Activated T-cell treated with anti-CD3 and anti-CD28 coated beads, Interleukin-2, amount 50 U/mL, for 4 hours (primary cell): ENCODE results near the gene CENPV. TPM values are rescaled to one million over a fixed set of nuclear protein-coding genes. Genes with fewer than 3 reads are reported as not detected.

Experiments
- total RNA-seq, 3 donors: library from RNA; stranded (reverse); gene quantifications; one replicate each; pipeline ENCODE4 v1.2.1, GENCODE V29; 2021

The CENPV gene
- total RNA-seq, 3 donors from 2014 or later, result 78.4 to 122 (median 103) TPM

Other genes starting within 250 kb of the CENPV start
- gene NCOR1, start 137.9 kb downstream of the CENPV start, total RNA-seq, result 100 to 1,000 TPM in 1 of 3 donors, 10 to 100 TPM in 2; 86.4 to 107 (median 92.2) TPM
- gene PIGL, start 136.3 kb downstream of the CENPV start, total RNA-seq, result 10 to 100 TPM; 32.7 to 44.7 (median 35.0) TPM
- gene UBB, start 27.6 kb upstream of the CENPV start, total RNA-seq, result 1,000 to 10,000 TPM; 1,915 to 2,057 (median 1,991) TPM
- gene TRPV2, start 62.1 kb upstream of the CENPV start, total RNA-seq, result 10 to 100 TPM; 24.7 to 34.0 (median 31.0) TPM
- gene LRRC75A, start 138.7 kb upstream of the CENPV start, total RNA-seq, result under 1 TPM; 0.84 to 0.96 (median 0.87) TPM
- gene ZNF287, start 215.7 kb upstream of the CENPV start, total RNA-seq, result 10 to 100 TPM in 2 of 3 donors, 1 to 10 TPM in 1; 7.9 to 11.1 (median 10.5) TPM